Coronary artery (tissue), 2 donors: Measurements from ENCODE around the gene RBM47.
"Not testable (repeated sequence)": the region's sequence is repeated elsewhere in the genome, so short reads cannot be mapped to it uniquely, and the experiment has no call there.

Experiments used
- DNase-seq: peaks from one replicate; pipeline ENCODE4 v3.0.0-alpha.2; 2017; ENCODE audit warnings: low spot score
- H3K27ac ChIP-seq, 2 donors: fragments of 200-600 bp; sonication (generic); one replicate each; pipeline ENCODE4 v1.5.1; 2016 to 2019
- H3K4me3 ChIP-seq: fragments of 200-600 bp; sonication (generic); 2 replicates; pipeline ENCODE4 v1.5.1; 2016; ENCODE audit warnings: mild to moderate bottlenecking, moderate library complexity
- CTCF ChIP-seq: fragments of 200-600 bp; sonication (generic); IDR thresholded peaks from one replicate; pipeline ENCODE4 v1.5.1; 2019; ENCODE audit warnings: antibody characterized with exemption

RBM47 gene

GRCh38 chr4:40546969-40547788, 82.5 kb downstream of the RBM47 start:
- no peak for DNase-seq
- no peak overlapping the region for H3K27ac ChIP-seq
- no peak overlapping the region for H3K4me3 ChIP-seq
- TF ChIP-seq CTCF, result no peak

GRCh38 chr4:40546506-40546905, 83.2 kb downstream of the RBM47 start:
- H3K4me3 ChIP-seq, result no peak overlapping the region
- H3K27ac ChIP-seq, result no peak overlapping the region
- DNase-seq, result no peak
- no peak for TF ChIP-seq CTCF

GRCh38 chr4:40545487-40545886, 84.2 kb downstream of the RBM47 start:
- not testable (repeated sequence) for H3K27ac ChIP-seq, H3K4me3 ChIP-seq, DNase-seq

- no peak for TF ChIP-seq CTCF
- no peak for DNase-seq
- no peak overlapping the region for H3K4me3 ChIP-seq
- no peak overlapping the region for H3K27ac ChIP-seq
Observed at GRCh38 chr4:40544221-40544620, 85.4 kb downstream of the RBM47 start.

- no peak for TF ChIP-seq CTCF
- Histone ChIP-seq H3K27ac (no peak overlapping the region), H3K4me3 (no peak overlapping the region)
- DNase-seq, result no peak
Observed at GRCh38 chr4:40540800-40541199, 88.9 kb downstream of the RBM47 start.

- Histone ChIP-seq H3K4me3 (no peak overlapping the region), H3K27ac (no peak overlapping the region)
- no peak for DNase-seq
- TF ChIP-seq CTCF, result no peak
Observed at GRCh38 chr4:40536032-40536431, 93.6 kb downstream of the RBM47 start.

- no peak for DNase-seq
- TF ChIP-seq CTCF, result no peak
- no peak overlapping the region for H3K27ac ChIP-seq
- H3K4me3 ChIP-seq, result no peak overlapping the region
Observed at GRCh38 chr4:40531636-40532023, 98.0 kb downstream of the RBM47 start.
